Measurements from ENCODE around the gene PTX4.

The PTX4 gene

GRCh38 chr16:1531638-1531910 is 42.8 kb upstream of the PTX4 start:
- TF ChIP-seq EZH2phosphoT487 (conservative IDR thresholded peaks at IDR 0.05; ENCODE audit: low read length) (no peak), CTCF (IDR thresholded peaks at IDR 0.05; ENCODE audit: insufficient read depth, low read length, poor library complexity, severe bottlenecking) (no peak)
- H3K9ac ChIP-seq (ENCODE audit: low read length), result no peak overlapping the region
- no peaks in the 10 kb centered on the region for H3K79me2 ChIP-seq (ENCODE audit: insufficient read depth, low read length)
- no peaks in the 10 kb centered on the region for H3K9me2 ChIP-seq (replicated peaks; ENCODE audit: insufficient read depth, low read length)
- no peaks in the 10 kb centered on the region for H3F3A ChIP-seq (ENCODE audit: insufficient read depth)
- H4K20me1 ChIP-seq (ENCODE audit: low read depth, low read length), result no peaks in the 10 kb centered on the region
- H3K4me3 ChIP-seq (ENCODE audit: insufficient read depth, low read length, poor library complexity, severe bottlenecking), result no peak overlapping the region
- no peaks in the 10 kb centered on the region for H3K36me3 ChIP-seq (ENCODE audit: low read length)
- no peak overlapping the region for H3K27ac ChIP-seq (ENCODE audit: low read depth, low read length)
- no peak overlapping the region for H3K4me2 ChIP-seq (ENCODE audit: low read depth, low read length, poor library complexity, severe bottlenecking)
- no peaks in the 10 kb centered on the region for H3K9me3 ChIP-seq (ENCODE audit: insufficient read depth, low read length)
- no peak overlapping the region for H2AFZ ChIP-seq (ENCODE audit: low read depth, low read length, severe bottlenecking)
- no peaks in the 10 kb centered on the region for H3K27me3 ChIP-seq (ENCODE audit: low read length)

DNA sequence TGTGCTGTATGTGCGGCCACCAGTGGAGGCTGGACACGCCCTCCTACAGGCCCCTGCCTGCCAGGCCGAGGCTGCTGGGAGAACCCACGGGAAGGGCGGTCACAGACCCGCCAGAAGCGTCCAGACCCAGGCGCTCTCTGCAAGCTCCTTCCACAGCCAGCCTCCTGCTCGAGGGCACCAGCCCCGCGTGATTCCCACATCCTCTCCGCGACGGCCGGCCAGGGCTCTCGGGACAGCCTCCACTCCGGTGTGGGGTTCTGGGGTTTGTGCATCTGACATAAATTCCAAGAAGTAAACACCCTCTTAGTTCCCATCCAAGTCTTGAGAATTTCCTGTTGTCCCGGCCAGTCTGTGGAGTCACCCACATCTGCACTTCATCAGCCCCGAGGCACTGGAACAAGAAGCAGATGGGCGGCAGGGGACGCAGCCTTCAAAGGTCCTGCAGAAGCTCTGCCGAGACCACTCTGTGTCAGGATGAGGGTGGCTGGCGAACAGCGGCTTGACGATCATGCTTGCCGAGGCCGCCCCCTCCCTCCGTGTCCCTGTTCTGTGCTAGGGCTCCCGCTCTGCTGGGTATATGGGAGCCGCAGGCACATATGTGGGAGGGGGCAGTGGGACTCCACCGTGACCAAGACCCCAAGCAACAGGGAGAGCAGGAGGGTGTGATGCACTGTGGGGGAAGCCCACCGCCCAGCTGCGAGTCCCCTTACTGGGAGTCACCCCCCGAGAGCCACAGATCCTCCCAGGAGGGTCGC is 42.3 kb upstream of the PTX4 start:
- Histone ChIP-seq H3K4me3 (ENCODE audit: insufficient read depth, low read length, poor library complexity, severe bottlenecking) (no peak overlapping the region), H3K27me3 (ENCODE audit: low read length) (no peaks in the 10 kb centered on the region), H3K4me2 (ENCODE audit: low read depth, low read length, poor library complexity, severe bottlenecking) (no peak overlapping the region), H3K36me3 (ENCODE audit: low read length) (no peaks in the 10 kb centered on the region), H3K9me2 (replicated peaks; ENCODE audit: insufficient read depth, low read length) (no peaks in the 10 kb centered on the region), H3K27ac (ENCODE audit: low read depth, low read length) (no peak overlapping the region), H3K9ac (ENCODE audit: low read length) (no peak overlapping the region), H3K79me2 (ENCODE audit: insufficient read depth, low read length) (no peaks in the 10 kb centered on the region), H3K9me3 (ENCODE audit: insufficient read depth, low read length) (no peaks in the 10 kb centered on the region), H2AFZ (ENCODE audit: low read depth, low read length, severe bottlenecking) (no peak overlapping the region), H3F3A (ENCODE audit: insufficient read depth) (no peaks in the 10 kb centered on the region), H4K20me1 (ENCODE audit: low read depth, low read length) (no peaks in the 10 kb centered on the region)
- TF ChIP-seq CTCF (IDR thresholded peaks at IDR 0.05; ENCODE audit: insufficient read depth, low read length, poor library complexity, severe bottlenecking) (no peak), EZH2phosphoT487 (conservative IDR thresholded peaks at IDR 0.05; ENCODE audit: low read length) (no peak)

- Histone ChIP-seq H2AFZ (ENCODE audit: low read depth, low read length, severe bottlenecking) (no peak overlapping the region), H3K27me3 (ENCODE audit: low read length) (no peaks in the 10 kb centered on the region)
- no peak for TF ChIP-seq EZH2phosphoT487 (conservative IDR thresholded peaks at IDR 0.05; ENCODE audit: low read length)
- no peak for TF ChIP-seq CTCF (IDR thresholded peaks at IDR 0.05; ENCODE audit: insufficient read depth, low read length, poor library complexity, severe bottlenecking)
These were observed 41.7 kb upstream of the PTX4 start for GRCh38 chr16:1530349-1530882.

More at GRCh38 chr16:1530349-1530882, 41.7 kb upstream of the PTX4 start:
- Histone ChIP-seq H3K27ac (ENCODE audit: low read depth, low read length) (no peak overlapping the region), H4K20me1 (ENCODE audit: low read depth, low read length) (no peaks in the 10 kb centered on the region), H3K9me2 (replicated peaks; ENCODE audit: insufficient read depth, low read length) (no peaks in the 10 kb centered on the region), H3K9ac (ENCODE audit: low read length) (no peak overlapping the region), H3K79me2 (ENCODE audit: insufficient read depth, low read length) (no peaks in the 10 kb centered on the region), H3K36me3 (ENCODE audit: low read length) (no peaks in the 10 kb centered on the region), H3F3A (ENCODE audit: insufficient read depth) (no peaks in the 10 kb centered on the region), H3K9me3 (ENCODE audit: insufficient read depth, low read length) (no peaks in the 10 kb centered on the region), H3K4me2 (ENCODE audit: low read depth, low read length, poor library complexity, severe bottlenecking) (no peak overlapping the region), H3K4me3 (ENCODE audit: insufficient read depth, low read length, poor library complexity, severe bottlenecking) (no peak overlapping the region)

Data from SU-DHL-6 (cell line).